ENCODE data around the gene DCPS.
A peak's percentile ranks its signal among the peaks of the same experiment; 100 is the strongest.

DCPS gene

DNA sequence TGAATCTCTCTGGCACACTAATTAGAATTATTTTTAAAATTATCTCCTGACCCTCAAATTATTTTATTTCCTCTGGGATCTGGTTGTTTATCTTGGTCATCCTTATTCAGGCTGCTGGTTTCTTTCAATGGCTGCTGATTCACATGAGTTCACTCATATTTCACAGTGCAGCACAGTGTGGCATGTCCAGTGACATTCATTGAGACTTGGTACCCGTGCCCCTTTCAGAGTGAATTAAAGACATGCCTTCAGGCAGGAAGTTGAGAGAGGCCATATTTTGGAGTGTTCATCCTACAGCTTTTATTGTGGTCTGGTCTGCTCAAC is 13.5 kb downstream of the DCPS start:
- no peak for DNase-seq (ENCODE audit: low spot score)
- TF ChIP-seq CTCF (IDR thresholded peaks at IDR 0.05; ENCODE audit: extremely low read depth, missing control alignments): no peak

GRCh38 chr11:126317756-126318573 is 14.1 kb downstream of the DCPS start:
- no peak for DNase-seq (ENCODE audit: low spot score)
- no peak for TF ChIP-seq CTCF (IDR thresholded peaks at IDR 0.05; ENCODE audit: extremely low read depth, missing control alignments)

- peak; percentile 66 for DNase-seq (ENCODE audit: low spot score)
Observed at GRCh38 chr11:126318574-126319373, 14.9 kb downstream of the DCPS start.

DNA sequence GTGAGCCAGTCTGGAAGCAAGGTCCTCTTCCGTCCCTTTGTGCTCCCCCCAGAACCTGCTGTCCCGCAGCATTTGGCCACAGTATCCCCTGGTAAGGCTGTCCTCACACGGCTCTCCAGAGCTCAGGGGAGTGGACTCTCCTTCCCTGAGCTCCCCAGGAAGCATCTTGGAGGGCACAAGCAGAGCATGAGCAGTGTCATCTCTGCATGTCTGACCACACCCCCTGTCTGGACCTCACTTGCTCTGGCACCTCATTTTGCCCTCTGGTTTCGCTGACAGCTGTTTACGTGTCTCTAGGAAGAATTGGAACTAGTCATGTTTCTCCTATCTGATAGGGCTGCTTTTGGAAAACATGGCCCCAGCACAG is 15.5 kb downstream of the DCPS start:
- TF ChIP-seq CTCF (IDR thresholded peaks at IDR 0.05; ENCODE audit: extremely low read depth, missing control alignments): no peak
- DNase-seq (ENCODE audit: low spot score): no peak

More at GRCh38 chr11:126318574-126319373, 14.9 kb downstream of the DCPS start:
- no peak for TF ChIP-seq CTCF (IDR thresholded peaks at IDR 0.05; ENCODE audit: extremely low read depth, missing control alignments)

DNA sequence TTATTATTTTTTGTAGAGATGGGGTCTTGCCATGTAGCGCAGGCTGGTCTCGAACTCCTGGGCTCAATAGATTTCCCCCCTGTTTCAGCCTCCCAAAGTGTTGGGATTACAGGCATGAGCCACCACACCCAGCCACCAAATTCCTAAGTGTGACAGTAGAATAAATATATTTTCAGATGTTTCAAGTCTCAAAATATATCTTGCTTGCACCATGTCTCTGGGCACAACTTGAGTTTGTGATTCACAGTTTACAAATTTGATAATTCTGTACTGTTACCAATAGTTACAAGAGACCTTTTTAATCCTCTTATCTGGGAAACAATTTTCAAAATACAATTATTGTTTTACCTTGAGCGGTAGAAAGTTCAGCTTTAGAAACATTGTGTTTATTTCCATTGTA is 19.1 kb downstream of the DCPS start:
- no peak for TF ChIP-seq CTCF (IDR thresholded peaks at IDR 0.05; ENCODE audit: extremely low read depth, missing control alignments)
- no peak for DNase-seq (ENCODE audit: low spot score)

DNA sequence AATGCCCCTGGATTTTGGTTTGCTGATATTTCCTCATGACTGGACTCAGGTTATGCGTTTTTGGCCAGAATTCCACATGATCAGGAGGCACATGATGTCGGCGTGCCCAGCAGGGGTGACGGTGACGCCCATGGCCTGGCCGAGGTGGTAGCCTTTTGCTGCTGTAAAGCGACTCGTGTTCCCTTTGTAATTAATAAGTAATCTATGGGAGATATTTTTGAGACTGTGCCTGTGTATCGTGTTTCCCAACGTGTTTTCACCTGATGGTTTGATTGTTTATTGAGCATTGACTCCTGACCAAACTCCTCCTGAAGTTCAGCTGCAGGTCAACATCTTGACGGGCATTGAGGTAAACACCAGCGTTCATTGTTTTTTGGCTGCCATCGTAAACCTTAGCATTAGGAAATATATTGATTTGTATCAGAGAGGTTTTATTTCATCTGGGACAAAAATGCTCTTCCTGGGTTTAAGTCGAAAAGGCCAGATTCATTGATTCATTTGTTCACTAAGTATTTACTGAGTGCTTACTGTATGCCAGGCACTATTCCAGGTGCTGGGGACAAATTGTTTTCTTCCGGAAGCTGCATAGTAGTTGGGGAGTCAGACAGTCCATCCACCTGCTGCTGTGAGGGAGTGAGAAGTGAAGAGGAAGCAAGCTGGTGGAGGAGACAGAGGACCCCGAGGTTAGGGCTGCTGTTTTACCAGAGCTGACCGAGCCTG is 23.6 kb downstream of the DCPS start:
- no peak for TF ChIP-seq CTCF (IDR thresholded peaks at IDR 0.05; ENCODE audit: extremely low read depth, missing control alignments)
- DNase-seq (ENCODE audit: low spot score): no peak

DNA sequence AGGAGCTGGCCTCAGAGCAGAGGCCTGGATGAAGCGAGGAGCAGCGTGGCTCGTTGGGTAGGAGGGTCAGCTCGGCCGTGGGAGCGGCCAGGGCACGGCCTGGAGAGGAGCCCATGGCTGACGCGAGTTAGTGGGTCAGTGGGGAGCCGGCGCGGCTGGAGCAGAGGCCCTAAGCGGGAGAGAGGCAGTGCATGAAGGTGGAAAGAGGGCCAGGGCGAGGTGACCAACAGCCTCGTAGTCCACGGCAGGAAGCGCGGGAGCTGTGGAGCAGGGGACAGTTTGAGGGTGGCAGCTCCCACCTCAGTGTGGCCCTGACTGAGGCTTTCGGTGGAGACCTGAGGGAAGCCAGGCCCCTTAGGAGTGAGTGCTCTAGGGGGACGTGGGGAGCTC is 24.1 kb downstream of the DCPS start:
- TF ChIP-seq CTCF (IDR thresholded peaks at IDR 0.05; ENCODE audit: extremely low read depth, missing control alignments): no peak
- DNase-seq (ENCODE audit: low spot score): no peak

Measured in GM20000 (cell line).